Measurements from ENCODE around the gene F10.

DNA sequence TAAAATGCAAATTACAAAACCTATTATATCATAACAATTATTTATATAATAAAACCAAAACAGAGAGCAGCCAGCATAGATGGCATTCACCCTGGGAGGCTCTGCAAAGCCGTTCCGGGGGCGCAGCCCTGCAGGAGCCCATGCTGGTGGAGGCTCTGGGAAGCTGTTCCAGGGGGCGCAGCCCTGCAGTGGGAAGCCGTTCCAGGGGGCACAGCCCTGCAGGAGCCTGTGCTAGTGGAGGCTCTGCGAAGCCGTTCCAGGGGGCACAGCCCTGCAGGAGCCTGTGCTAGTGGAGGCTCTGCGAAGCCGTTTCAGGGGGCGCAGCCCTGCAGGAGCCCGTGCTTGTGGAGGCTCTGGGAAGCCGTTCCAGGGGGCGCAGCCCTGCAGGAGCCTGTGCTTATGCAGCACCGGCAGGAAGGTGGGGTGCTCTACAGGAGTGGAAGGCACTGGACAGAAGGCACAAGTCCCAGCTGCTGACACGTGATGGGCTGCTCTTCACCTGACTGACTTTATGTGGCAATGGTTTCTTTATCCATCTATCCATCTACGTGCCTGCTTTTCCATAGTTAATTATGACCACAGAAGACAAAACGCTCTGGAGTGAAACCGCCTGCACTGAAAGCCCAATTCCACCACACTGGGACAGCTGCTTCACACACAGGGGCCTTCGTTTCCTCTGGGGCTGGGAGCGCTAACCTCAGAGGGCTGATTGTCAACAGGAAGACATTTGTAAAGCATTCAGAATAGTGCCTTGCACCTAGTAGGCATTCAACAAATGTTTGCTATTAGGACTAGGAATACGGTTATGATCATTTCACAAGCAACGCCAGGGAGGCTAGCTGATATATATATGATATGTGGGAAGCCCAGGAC lies 62.2 kb downstream of the F10 start:
- TF ChIP-seq, protein P1, sequence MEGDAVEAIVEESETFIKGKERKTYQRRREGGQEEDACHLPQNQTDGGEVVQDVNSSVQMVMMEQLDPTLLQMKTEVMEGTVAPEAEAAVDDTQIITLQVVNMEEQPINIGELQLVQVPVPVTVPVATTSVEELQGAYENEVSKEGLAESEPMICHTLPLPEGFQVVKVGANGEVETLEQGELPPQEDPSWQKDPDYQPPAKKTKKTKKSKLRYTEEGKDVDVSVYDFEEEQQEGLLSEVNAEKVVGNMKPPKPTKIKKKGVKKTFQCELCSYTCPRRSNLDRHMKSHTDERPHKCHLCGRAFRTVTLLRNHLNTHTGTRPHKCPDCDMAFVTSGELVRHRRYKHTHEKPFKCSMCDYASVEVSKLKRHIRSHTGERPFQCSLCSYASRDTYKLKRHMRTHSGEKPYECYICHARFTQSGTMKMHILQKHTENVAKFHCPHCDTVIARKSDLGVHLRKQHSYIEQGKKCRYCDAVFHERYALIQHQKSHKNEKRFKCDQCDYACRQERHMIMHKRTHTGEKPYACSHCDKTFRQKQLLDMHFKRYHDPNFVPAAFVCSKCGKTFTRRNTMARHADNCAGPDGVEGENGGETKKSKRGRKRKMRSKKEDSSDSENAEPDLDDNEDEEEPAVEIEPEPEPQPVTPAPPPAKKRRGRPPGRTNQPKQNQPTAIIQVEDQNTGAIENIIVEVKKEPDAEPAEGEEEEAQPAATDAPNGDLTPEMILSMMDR (conservative IDR thresholded peaks at IDR 0.05; ENCODE audit: low read length) = no peak
- no peak for TF ChIP-seq EZH2phosphoT487 (IDR thresholded peaks at IDR 0.05; ENCODE audit: borderline replicate concordance, low read depth, low read length)

All from OCI-LY7 (cell line).